ENCODE results near the gene AEN. TPM values are rescaled to one million over a fixed set of nuclear protein-coding genes. Genes with fewer than 3 reads are reported as not detected.

Gene AEN
- total and polyA plus RNA-seq, 2 donors (not counting 3 experiments of a cell fraction or from before 2014, with no cell fraction given): 34.2 to 35.6 TPM

DNA sequence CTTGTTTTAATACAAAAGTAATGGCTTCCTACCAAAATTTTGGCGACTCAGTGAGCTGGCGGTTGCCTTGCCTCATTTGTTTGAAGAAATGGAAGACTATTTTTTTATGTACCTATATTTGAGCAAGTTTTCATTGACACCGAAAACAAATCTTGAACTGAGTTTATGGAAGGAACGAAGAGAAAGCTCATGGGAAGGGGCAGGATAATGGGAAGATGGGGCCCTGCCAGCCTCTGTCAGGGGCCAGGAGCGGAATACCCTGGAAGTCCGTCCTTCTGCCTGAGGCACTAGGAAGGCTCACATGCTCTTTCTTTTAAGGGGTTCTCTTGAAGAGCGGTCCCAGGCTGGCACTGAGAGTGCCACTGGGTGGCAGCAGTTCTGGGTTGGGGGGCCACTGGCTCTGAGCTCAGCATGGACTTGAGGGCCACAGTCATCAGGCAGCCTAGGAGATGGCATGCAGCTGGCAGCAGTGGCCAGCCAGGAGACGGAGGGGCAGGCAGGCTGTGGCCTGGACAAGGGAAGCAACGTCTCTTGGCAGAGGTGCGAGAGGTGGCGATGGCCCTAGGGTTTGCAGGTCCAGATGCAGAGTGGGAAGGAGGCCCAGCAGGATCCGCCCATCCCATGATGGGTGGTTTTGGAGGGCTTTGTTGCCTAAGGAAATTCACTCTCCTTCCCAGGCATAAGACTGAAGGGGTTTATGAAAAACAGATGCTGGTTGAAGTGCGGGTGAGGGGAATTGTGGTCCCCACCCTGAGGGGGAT, 59.3 kb downstream of the AEN start:
- no peaks in the 10 kb centered on the region for H3K36me3 ChIP-seq (ENCODE audit: control insufficient read depth in 2 of 2, extremely low read depth in 1 of 2, insufficient read depth in 2 of 2, low read length in 2 of 2)
- H2AFZ ChIP-seq (ENCODE audit: low read depth, low read length): no peak overlapping the region
- DNase-seq (ENCODE audit: low read depth, low spot score) (no peak), FAIRE-seq (no peak)
- intact Hi-C loops (cut with micrococcal nuclease) (no loop called here), dilution Hi-C loops (cut with MboI; ENCODE audit: extremely low pct_ligation_motif_present, low sequenced_read_pairs) (no loop called here)
- no peaks in the 10 kb centered on the region for H3K9me3 ChIP-seq (replicated peaks; ENCODE audit: control insufficient read depth, insufficient read depth, low read length)
- H4K20me1 ChIP-seq (replicated peaks; ENCODE audit: control insufficient read depth, extremely low read depth, insufficient read depth, low read length): no peaks in the 10 kb centered on the region
- H3K79me2 ChIP-seq (ENCODE audit: control insufficient read depth, insufficient read depth, low read length): no peaks in the 10 kb centered on the region
- H3K9ac ChIP-seq (replicated peaks; ENCODE audit: extremely low read depth, insufficient read depth, low read length): no peak overlapping the region
- H3K27me3 ChIP-seq (ENCODE audit: control insufficient read depth in 2 of 2, insufficient read depth in 2 of 2, low read length in 2 of 2): no peaks in the 10 kb centered on the region
- CTCF ChIA-PET: no interaction called here
- POLR2A ChIA-PET: no interaction called here
- H3K4me2 ChIP-seq (ENCODE audit: insufficient read depth, low read length): no peak overlapping the region
- H3K4me1 ChIP-seq (ENCODE audit: control insufficient read depth, extremely low read depth, insufficient read depth, low read length): no peaks in the 10 kb centered on the region
- H3K9me1 ChIP-seq (replicated peaks; ENCODE audit: control insufficient read depth, extremely low read depth, insufficient read depth, low read length): no peaks in the 10 kb centered on the region
- BruUV-seq (replicated peaks): no TSS peak
- TF ChIP-seq GATA2 (IDR thresholded peaks at IDR 0.05; ENCODE audit: insufficient read depth, insufficient read length, low read depth, low read length) (no peak), POLR2A (IDR thresholded peaks at IDR 0.05; ENCODE audit: low read depth, low read length) (no peak), POLR2AphosphoS5 (IDR thresholded peaks at IDR 0.05; ENCODE audit: insufficient read depth, low read depth, low read length) (no peak), MYC (IDR thresholded peaks at IDR 0.05; ENCODE audit: low read depth, low read length) (no peak), JUN (IDR thresholded peaks at IDR 0.05; ENCODE audit: borderline replicate concordance, insufficient read depth, insufficient read length, low read depth) (no peak), EZH2 (IDR thresholded peaks at IDR 0.05; ENCODE audit: borderline replicate concordance, low read depth, low read length, severe bottlenecking) (no peak), FOS (IDR thresholded peaks at IDR 0.05; ENCODE audit: borderline replicate concordance, insufficient read depth, low read length) (no peak)
- TF ChIP-seq, protein P1, sequence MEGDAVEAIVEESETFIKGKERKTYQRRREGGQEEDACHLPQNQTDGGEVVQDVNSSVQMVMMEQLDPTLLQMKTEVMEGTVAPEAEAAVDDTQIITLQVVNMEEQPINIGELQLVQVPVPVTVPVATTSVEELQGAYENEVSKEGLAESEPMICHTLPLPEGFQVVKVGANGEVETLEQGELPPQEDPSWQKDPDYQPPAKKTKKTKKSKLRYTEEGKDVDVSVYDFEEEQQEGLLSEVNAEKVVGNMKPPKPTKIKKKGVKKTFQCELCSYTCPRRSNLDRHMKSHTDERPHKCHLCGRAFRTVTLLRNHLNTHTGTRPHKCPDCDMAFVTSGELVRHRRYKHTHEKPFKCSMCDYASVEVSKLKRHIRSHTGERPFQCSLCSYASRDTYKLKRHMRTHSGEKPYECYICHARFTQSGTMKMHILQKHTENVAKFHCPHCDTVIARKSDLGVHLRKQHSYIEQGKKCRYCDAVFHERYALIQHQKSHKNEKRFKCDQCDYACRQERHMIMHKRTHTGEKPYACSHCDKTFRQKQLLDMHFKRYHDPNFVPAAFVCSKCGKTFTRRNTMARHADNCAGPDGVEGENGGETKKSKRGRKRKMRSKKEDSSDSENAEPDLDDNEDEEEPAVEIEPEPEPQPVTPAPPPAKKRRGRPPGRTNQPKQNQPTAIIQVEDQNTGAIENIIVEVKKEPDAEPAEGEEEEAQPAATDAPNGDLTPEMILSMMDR (IDR thresholded peaks at IDR 0.05; ENCODE audit: extremely low read depth in 1 of 2, insufficient read depth in 1 of 2, low read depth in 1 of 2, low read length in 2 of 2): no peak
- TF ChIP-seq, protein P2, sequence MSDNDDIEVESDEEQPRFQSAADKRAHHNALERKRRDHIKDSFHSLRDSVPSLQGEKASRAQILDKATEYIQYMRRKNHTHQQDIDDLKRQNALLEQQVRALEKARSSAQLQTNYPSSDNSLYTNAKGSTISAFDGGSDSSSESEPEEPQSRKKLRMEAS (IDR thresholded peaks at IDR 0.05; ENCODE audit: insufficient read depth, insufficient read length): no peak
- no peak overlapping the region for H3K27ac ChIP-seq (ENCODE audit: insufficient read depth, low read depth, low read length)
- H3K4me3 ChIP-seq (replicated peaks in 1 of 3; ENCODE audit: insufficient read depth in 1 of 3, low read depth in 1 of 3, low read length in 3 of 3): no peak overlapping the region
